ENCODE data around the gene RAI1.

GRCh38 chr17:17691468-17692263, 10.4 kb downstream of the RAI1 start:
- TF ChIP-seq POLR2A (IDR thresholded peaks at IDR 0.05) (no peak), EP300 (IDR thresholded peaks at IDR 0.05) (no peak), POLR2AphosphoS5 (IDR thresholded peaks at IDR 0.05) (no peak)
- TF ChIP-seq, protein P1, sequence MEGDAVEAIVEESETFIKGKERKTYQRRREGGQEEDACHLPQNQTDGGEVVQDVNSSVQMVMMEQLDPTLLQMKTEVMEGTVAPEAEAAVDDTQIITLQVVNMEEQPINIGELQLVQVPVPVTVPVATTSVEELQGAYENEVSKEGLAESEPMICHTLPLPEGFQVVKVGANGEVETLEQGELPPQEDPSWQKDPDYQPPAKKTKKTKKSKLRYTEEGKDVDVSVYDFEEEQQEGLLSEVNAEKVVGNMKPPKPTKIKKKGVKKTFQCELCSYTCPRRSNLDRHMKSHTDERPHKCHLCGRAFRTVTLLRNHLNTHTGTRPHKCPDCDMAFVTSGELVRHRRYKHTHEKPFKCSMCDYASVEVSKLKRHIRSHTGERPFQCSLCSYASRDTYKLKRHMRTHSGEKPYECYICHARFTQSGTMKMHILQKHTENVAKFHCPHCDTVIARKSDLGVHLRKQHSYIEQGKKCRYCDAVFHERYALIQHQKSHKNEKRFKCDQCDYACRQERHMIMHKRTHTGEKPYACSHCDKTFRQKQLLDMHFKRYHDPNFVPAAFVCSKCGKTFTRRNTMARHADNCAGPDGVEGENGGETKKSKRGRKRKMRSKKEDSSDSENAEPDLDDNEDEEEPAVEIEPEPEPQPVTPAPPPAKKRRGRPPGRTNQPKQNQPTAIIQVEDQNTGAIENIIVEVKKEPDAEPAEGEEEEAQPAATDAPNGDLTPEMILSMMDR (IDR thresholded peaks at IDR 0.05) = no peak

Measured in sigmoid colon (tissue), 4 donors.